GM19043 (cell line): ENCODE data around the gene SLC6A11.

Source experiments
- ATAC-seq: cut with Tn5 transposase; IDR thresholded peaks from one replicate; pipeline ENCODE4 v1.9.1; 2021; ENCODE audit warnings: low read depth; ENCODE audit not compliant: unreplicated experiment

SLC6A11 gene

GRCh38 chr3:10788451-10788850, 27.6 kb upstream of the SLC6A11 start:
- ATAC-seq: no peak

GRCh38 chr3:10790713-10791112, 25.3 kb upstream of the SLC6A11 start:
- no peak for ATAC-seq

GRCh38 chr3:10792208-10792607, 23.8 kb upstream of the SLC6A11 start:
- no peak for ATAC-seq

GRCh38 chr3:10798600-10799367, 17.2 kb upstream of the SLC6A11 start:
- no peak for ATAC-seq

GRCh38 chr3:10804183-10804648, 11.8 kb upstream of the SLC6A11 start:
- no peak for ATAC-seq

- ATAC-seq: no peak
Measured at GRCh38 chr3:10806006-10806405, 10.0 kb upstream of the SLC6A11 start.

GRCh38 chr3:10808130-10808735, 7.8 kb upstream of the SLC6A11 start:
- ATAC-seq: no peak

GRCh38 chr3:10808974-10809373, 7.1 kb upstream of the SLC6A11 start:
- ATAC-seq: no peak

GRCh38 chr3:10810376-10810775, 5.7 kb upstream of the SLC6A11 start:
- ATAC-seq: no peak

- ATAC-seq: no peak
Measured at GRCh38 chr3:10813425-10813824, 2.6 kb upstream of the SLC6A11 start.

- ATAC-seq: no peak
Measured at GRCh38 chr3:10814623-10815022, 1.4 kb upstream of the SLC6A11 start.

- no peak for ATAC-seq
Measured at GRCh38 chr3:10815487-10815886, 541 bp upstream of the SLC6A11 start.

- ATAC-seq: no peak
Measured at GRCh38 chr3:10816863-10817253, 830 bp downstream of the SLC6A11 start.

- ATAC-seq: no peak
Measured at GRCh38 chr3:10817506-10817905, 1.5 kb downstream of the SLC6A11 start.

- ATAC-seq: no peak
Measured at GRCh38 chr3:10822055-10822454, 6.0 kb downstream of the SLC6A11 start.

GRCh38 chr3:10822708-10823515, 6.9 kb downstream of the SLC6A11 start:
- ATAC-seq: no peak

- no peak for ATAC-seq
Measured at GRCh38 chr3:10823516-10823818, 7.4 kb downstream of the SLC6A11 start.

GRCh38 chr3:10824468-10824867, 8.4 kb downstream of the SLC6A11 start:
- no peak for ATAC-seq

- ATAC-seq: no peak
Measured at GRCh38 chr3:10833855-10834414, 17.9 kb downstream of the SLC6A11 start.

GRCh38 chr3:10834951-10835350, 18.9 kb downstream of the SLC6A11 start:
- no peak for ATAC-seq

- ATAC-seq: no peak
Measured at GRCh38 chr3:10835406-10835805, 19.4 kb downstream of the SLC6A11 start.
